ENCODE measurements around the gene SLFN11.

DNA sequence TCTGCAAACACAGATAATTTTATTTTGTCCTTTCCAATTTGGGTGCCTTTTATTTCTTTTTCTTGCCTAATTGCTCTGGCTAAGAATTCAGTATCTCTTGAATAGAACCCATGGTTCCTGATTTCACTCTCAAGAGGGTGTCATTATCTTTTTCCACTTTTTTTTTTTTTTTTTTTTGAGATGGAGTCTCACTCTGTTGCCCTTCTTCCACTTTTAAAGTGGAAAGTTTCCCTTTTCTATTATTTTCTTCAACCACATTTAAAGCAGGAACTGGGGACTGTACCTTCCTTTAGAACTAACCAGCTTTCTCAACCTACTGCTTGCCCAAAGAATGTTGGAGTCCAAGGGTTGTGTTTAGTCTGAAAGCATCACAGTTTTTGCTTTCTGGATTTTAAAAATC is 31.1 kb downstream of the SLFN11 start:
- TF ChIP-seq GABPA (IDR thresholded peaks at IDR 0.05; ENCODE audit: low read depth): no peak
- TF ChIP-seq, protein P1, sequence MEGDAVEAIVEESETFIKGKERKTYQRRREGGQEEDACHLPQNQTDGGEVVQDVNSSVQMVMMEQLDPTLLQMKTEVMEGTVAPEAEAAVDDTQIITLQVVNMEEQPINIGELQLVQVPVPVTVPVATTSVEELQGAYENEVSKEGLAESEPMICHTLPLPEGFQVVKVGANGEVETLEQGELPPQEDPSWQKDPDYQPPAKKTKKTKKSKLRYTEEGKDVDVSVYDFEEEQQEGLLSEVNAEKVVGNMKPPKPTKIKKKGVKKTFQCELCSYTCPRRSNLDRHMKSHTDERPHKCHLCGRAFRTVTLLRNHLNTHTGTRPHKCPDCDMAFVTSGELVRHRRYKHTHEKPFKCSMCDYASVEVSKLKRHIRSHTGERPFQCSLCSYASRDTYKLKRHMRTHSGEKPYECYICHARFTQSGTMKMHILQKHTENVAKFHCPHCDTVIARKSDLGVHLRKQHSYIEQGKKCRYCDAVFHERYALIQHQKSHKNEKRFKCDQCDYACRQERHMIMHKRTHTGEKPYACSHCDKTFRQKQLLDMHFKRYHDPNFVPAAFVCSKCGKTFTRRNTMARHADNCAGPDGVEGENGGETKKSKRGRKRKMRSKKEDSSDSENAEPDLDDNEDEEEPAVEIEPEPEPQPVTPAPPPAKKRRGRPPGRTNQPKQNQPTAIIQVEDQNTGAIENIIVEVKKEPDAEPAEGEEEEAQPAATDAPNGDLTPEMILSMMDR (IDR thresholded peaks at IDR 0.05; ENCODE audit: insufficient read depth, low read length): no peak
